ENCODE data around the gene KCTD3.

The KCTD3 gene

DNA sequence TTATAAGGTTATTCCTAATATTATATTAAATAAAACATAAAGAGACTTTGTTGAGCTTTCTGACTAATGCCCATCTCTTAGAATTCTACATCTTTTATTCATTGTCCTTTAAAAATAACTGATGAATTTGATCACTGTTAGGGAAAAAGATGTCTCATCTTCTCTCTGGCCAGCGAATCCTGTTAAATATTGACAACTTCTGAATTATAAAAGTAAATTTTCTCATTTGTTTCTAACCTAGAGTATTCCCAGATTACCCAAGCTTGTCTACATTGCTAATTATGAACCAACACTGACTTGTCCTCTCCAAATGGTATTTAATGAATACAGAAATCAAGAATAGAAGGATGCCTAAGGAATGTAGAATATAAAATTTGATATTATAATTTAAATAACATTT is 24.8 kb upstream of the KCTD3 start:
- TF ChIP-seq CTCF (IDR thresholded peaks at IDR 0.05; ENCODE audit: control insufficient read depth, extremely low read depth, insufficient read depth), result no peak
- H3K4me3 ChIP-seq (ENCODE audit: low read depth, low read length), result no peak overlapping the region
- DNase-seq (ENCODE audit: low read depth), result no peak

DNA sequence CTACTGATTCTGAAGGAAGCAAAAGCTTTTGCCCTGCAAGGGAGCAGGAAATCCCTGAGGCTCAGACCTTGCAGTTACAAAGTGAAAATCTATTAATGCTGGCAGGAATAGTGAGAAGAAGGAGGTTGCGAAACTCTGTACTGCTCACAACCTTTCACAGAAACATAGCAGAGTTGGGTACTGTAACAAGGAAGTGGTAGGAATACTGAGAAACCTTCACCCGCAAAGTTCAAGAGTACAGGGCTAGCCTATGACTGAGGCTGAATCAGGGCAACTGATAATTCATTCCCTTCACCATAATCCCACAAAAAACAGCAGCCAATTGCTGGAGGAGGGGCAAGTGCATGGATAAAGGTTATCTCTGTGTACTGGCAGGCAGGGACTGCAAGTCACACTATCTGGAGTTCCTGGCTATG is 23.9 kb upstream of the KCTD3 start:
- no peak for TF ChIP-seq CTCF (IDR thresholded peaks at IDR 0.05; ENCODE audit: control insufficient read depth, extremely low read depth, insufficient read depth)
- DNase-seq (ENCODE audit: low read depth), result no peak
- H3K4me3 ChIP-seq (ENCODE audit: low read depth, low read length), result no peak overlapping the region

DNA sequence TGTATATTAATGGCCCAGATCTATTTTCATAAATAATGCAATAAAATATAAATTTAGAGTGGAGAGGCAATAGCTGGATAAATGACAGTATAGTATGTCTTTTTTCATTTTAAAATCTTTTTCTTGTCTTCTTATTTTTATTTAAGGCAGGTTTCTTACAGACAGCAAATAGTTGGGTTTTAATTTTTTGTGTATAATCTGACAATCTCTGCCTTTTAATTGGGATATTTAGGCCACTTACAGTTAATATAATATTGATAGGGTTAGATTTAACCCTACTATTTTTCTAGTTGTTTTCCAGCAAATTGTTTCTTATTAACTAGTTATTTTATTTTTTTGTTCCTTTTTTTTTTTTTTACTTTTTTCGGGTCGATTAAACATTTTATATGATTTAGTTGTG is 23.3 kb upstream of the KCTD3 start:
- TF ChIP-seq CTCF (IDR thresholded peaks at IDR 0.05; ENCODE audit: control insufficient read depth, extremely low read depth, insufficient read depth), result no peak
- DNase-seq (ENCODE audit: low read depth), result no peak
- H3K4me3 ChIP-seq (ENCODE audit: low read depth, low read length), result no peak overlapping the region

- TF ChIP-seq CTCF (IDR thresholded peaks at IDR 0.05; ENCODE audit: control insufficient read depth, extremely low read depth, insufficient read depth), result no peak
- no peak overlapping the region for H3K4me3 ChIP-seq (ENCODE audit: low read depth, low read length)
- DNase-seq (ENCODE audit: low read depth), result no peak
Observed at GRCh38 chr1:215544566-215544965, 22.5 kb upstream of the KCTD3 start.

DNA sequence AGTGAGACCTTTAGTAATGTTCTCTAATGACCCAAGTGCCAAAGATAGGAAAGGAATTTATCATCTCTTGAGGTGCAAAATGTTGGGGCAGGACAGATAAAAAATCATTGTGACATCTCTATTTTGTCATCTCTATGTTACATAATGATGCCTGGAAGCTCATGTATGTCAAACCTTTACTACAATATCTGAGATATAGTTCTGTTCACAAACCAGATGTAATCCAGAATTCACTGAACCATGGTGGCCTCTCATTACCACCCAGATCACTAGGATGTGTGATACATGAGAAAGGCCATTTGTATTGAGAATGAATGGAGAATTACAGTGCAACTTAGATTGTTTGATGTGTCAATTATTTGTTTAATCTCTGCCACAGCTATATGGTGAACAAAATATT is 22.0 kb upstream of the KCTD3 start:
- TF ChIP-seq CTCF (IDR thresholded peaks at IDR 0.05; ENCODE audit: control insufficient read depth, extremely low read depth, insufficient read depth), result no peak
- no peak for DNase-seq (ENCODE audit: low read depth)
- no peak overlapping the region for H3K4me3 ChIP-seq (ENCODE audit: low read depth, low read length)

GRCh38 chr1:215547011-215547410 is 20.1 kb upstream of the KCTD3 start:
- H3K4me3 ChIP-seq (ENCODE audit: low read depth, low read length), result no peak overlapping the region
- DNase-seq (ENCODE audit: low read depth), result no peak
- no peak for TF ChIP-seq CTCF (IDR thresholded peaks at IDR 0.05; ENCODE audit: control insufficient read depth, extremely low read depth, insufficient read depth)

DNA sequence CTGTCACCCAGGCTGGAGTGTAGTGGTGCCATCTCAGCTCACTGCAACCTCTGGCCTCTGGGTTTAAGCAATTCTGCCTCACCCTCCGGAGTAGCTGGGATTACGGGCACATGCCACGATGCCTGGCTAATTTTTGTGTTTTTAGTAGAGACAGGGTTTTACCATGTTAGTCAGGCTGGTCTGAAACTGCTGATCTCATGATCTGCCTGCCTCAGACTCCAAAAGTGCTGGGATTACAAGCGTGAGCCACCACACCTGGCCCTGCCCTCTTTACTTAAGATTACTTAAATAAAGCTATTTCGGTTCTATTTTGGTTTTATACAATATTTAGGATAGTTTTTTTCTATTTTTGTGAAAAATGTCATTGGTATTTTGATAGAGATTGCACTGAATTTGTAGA is 15.3 kb upstream of the KCTD3 start:
- no peak overlapping the region for H3K4me3 ChIP-seq (ENCODE audit: low read depth, low read length)
- TF ChIP-seq CTCF (IDR thresholded peaks at IDR 0.05; ENCODE audit: control insufficient read depth, extremely low read depth, insufficient read depth), result no peak
- no peak for DNase-seq (ENCODE audit: low read depth)

Measured in LNCaP clone FGC (cell line).